Inferior parietal cortex (tissue), 1 donor: ENCODE results near the gene SLC18B1.

Source experiments
- DNase-seq: peaks from one replicate; pipeline ENCODE4 v3.0.0-alpha.2; 2016; ENCODE audit errors: extremely low spot score

Gene SLC18B1

DNA sequence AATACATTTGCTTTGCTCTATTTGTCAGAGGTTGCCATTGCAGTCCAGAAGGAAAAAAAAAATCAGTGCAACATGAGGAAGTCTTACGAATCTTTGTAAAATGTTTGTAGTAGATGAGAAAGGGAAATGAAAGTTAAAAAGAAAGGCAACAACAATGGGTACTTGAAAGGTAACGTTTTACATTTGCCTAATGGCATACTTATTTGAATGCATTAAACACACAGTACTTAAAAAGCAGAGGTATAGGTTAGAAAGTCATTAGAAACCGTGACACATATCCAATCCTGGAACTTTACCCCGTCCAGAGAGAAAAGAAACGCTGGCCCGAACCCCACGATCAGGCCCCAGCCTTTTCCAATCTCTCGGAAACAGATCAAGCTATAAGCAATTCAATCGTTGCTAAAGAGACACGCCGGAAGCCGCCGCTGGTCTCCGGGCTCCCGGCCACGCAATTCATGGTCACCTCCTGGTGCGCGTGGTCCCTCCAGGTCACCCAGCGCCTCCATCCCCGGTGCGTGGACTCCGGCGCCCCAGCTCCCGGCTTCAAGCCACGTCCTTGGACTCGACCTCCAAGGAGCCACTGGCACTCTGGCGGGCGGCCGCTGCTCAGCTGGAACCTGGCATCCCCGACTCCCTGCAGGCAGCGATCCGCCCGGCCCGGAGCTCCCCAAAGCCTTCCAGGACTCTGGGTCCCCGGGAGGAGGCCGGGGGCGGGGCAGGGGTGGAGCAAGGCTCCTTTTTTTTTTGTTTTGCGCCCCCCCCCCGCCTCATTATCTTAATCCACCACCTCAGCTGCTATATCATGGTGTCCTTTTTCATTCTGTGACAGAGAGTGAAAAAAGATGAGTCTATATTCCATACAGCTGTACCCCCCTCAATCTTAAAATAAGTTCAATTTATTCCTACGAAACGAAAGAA, at the start of gene SLC18B1:
Gene SLC18B1 (minus strand): TSS at position 687 of the 918 bp plus-strand sequence. CDS start 181 bp downstream, at position 506.
- no peak for DNase-seq

DNA sequence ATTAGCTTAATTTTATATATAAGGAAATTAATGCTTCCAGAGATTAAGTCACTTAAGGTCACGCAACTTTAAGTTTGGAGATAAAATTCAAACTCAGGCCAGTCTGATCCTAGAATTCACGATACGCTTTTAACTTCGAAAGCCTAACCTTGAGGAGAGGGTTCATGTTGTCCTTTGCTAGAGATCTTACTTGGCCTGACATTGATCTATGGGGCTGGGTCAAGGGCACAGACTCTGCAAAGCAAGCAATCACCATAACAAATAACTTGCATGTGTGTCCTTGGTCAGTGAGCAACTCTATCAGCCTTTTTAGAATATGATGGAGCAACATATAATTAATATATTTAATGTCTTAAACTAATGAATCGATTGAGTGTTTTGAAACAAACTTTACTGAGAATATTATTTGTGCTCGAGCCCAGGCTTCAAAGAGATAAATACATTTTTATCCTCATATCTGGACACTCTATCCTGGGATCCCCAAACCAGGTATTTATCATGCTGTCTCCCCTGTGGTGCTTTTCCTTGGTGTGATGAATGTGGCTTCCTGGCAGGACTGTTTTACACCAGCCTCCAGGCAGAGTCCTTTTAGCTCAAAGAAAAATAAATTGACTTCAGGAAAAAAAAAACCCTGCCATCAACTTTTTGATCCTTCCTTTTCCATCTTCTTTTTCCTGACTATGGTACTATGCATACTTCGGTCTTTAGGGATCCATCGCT, 45.0 kb upstream of the SLC18B1 start:
- DNase-seq = no peak

- DNase-seq = no peak
Measured at GRCh38 chr6:132841966-132842365, 43.5 kb upstream of the SLC18B1 start.

- DNase-seq = no peak
Measured at GRCh38 chr6:132832891-132833290, 34.5 kb upstream of the SLC18B1 start.

DNA sequence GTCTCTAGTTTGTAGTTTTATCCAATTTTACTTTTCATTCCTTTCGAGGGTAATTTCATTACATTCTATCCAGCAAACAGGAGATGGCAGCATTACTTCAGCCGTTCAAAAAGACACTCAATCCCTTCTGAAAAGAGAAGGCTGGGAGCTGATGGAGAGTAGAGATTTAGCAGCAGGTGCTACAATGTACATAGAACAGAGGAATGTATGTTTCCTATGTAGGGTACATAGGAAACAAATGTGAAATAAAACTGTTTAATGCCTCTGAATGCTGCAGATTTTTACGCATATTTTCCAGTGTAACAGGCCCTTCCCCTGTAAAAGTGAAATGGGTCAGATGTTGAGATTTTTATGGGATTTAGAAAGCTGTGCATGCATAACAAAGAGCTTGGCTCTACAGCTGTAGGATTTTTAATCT, 31.9 kb upstream of the SLC18B1 start:
- DNase-seq = peak; percentile 81

GRCh38 chr6:132820629-132821381, 22.4 kb upstream of the SLC18B1 start:
- no peak for DNase-seq

GRCh38 chr6:132819405-132820161, 21.1 kb upstream of the SLC18B1 start:
- no peak for DNase-seq

- no peak for DNase-seq
Measured at GRCh38 chr6:132818404-132819359, 20.2 kb upstream of the SLC18B1 start.

GRCh38 chr6:132817554-132818403, 19.3 kb upstream of the SLC18B1 start:
- no peak for DNase-seq

DNA sequence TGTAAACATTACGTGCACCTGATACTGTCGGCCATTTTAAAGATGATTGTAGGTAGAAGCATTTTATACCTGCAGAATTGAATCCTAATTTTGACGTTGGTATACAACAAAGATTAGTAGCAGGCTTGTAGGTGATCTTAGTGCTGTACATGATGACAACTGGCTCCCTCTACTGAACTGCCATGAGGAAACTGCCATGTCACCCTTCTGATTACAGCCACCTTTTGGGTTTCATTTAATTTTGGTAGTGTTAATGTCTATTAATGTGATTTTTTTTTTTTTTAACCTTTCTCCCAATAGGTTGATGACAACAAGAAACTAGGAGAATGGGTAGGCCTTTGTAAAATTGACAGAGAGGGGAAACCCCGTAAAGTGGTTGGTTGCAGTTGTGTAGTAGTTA, 18.2 kb upstream of the SLC18B1 start:
- DNase-seq = no peak

GRCh38 chr6:132814716-132815570, 16.5 kb upstream of the SLC18B1 start:
- no peak for DNase-seq

DNA sequence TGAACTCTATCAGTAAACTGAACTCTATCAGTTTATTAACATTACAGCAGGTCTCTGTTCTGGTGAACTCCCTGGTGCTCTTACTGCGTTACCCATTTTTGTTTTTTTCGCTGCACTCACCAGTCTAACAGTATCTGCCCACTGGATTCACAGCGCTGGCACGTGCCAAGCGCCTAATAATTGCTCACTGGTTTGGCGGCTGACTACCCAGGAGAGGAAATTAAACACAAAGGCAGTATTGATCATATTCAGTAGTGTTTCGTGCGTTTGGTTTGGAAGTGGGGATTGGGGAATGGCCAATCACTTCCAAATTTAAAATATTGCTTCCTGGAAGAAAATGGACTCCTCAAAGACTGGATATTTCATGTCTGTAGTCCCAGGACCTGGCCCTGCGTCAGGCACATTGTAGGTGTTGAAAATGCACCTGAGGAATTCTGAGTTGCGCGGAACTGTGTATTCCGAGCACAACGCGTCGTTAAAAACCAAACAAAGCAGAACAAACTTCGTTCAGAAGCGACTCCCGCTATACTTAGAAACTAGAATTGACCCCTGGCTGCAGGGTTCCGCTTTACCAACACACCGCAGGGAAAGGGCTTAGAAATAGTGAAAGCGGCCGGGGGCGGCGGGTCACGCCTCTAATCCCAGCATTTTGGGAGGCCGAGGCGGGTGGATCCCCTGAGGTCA, 14.9 kb upstream of the SLC18B1 start:
- peak; percentile 72 for DNase-seq

GRCh38 chr6:132812756-132813172, 14.3 kb upstream of the SLC18B1 start:
- no peak for DNase-seq

DNA sequence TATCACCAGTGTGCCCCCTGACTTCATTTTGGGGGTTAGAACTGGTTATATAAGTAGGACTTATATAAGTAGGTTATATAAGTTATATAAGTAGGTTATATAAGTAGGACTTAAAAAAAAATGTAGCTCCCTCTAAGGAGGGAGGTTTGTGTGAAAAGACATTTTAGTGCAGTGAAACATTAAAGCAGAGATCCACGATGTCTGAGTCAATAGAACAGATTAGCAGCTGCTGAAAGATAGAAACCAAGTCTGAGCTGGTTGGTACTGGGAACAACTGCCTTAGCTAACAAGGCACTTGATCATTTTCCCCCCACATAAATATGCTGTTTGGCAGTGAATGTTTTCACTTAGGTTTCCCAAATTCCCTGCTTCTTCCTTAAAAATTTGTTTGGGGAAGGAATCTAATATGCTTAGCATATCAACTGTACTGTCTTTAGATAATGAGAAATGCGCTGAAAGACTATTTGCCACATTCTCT, 13.9 kb upstream of the SLC18B1 start:
- DNase-seq = peak; percentile 73

GRCh38 chr6:132811276-132811675, 12.8 kb upstream of the SLC18B1 start:
- DNase-seq = no peak

- DNase-seq = no peak
Measured at GRCh38 chr6:132805548-132805947, 7.1 kb upstream of the SLC18B1 start.

DNA sequence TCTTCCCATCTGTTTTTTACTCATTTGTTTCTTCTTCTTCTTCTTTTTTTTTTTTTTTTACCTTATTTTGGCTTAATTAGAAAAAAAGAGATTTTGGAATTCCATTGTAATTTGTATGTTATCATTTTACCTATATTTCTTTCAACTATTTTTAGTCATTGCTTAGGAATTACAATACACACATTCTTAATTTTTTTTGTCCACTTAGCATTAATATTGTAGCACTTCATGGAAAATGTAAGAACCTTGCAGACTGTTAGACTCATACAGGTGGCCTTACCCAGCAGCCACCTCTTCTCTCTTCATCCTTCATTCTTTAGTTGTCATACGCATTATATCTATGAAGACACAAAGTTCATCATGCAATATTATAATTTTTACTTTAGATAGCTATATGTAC, 5.8 kb upstream of the SLC18B1 start:
- DNase-seq = no peak

DNA sequence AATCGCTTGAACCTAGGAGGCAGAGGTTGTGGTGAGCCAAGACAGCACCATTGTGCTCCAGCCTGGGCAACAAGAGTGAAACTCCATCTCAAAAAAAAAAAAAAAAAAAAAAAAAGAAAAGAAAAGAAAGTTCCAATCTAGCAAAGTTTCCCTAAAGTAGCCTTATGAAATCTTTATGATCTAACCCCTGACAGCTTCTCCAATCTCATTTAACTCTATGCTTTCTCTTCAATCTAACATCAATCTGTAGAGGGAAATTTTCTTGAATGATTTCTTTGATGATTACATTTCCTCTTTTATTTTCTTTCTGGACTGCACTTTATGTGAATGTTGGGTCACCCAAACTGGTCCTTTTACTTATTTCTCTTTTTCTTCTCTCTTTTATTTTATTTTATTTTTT, 2.2 kb upstream of the SLC18B1 start:
- DNase-seq = no peak
